ENCODE data around the gene COL5A2.

COL5A2 gene

GRCh38 chr2:189164746-189165145 lies 14.8 kb downstream of the COL5A2 start:
- POLR2A ChIA-PET, result no interaction called here
- DNase-seq (ENCODE audit: extremely low spot score), result no peak
- no peak for TF ChIP-seq BHLHE40 (IDR thresholded peaks at IDR 0.05; ENCODE audit: borderline replicate concordance)
- no peak for TF ChIP-seq PKNOX1 (IDR thresholded peaks at IDR 0.05)
- TF ChIP-seq CTBP1 (IDR thresholded peaks at IDR 0.05; ENCODE audit: borderline replicate concordance), result no peak
- no peak for TF ChIP-seq SUZ12 (IDR thresholded peaks at IDR 0.05)
- TF ChIP-seq FOXM1 (IDR thresholded peaks at IDR 0.05; ENCODE audit: borderline replicate concordance), result no peak
- no peak for TF ChIP-seq ZNF384 (IDR thresholded peaks at IDR 0.05)
- TF ChIP-seq HDGF (IDR thresholded peaks at IDR 0.05; ENCODE audit: borderline replicate concordance), result no peak
- no peak for TF ChIP-seq FOXA1 (IDR thresholded peaks at IDR 0.05)
- no peak for TF ChIP-seq TARDBP (IDR thresholded peaks at IDR 0.05)
- TF ChIP-seq NFRKB (IDR thresholded peaks at IDR 0.05), result no peak
- no peak for TF ChIP-seq SP1 (IDR thresholded peaks at IDR 0.05)
- TF ChIP-seq FOXK2 (IDR thresholded peaks at IDR 0.05), result no peak
- no peak for TF ChIP-seq L3MBTL2 (conservative IDR thresholded peaks at IDR 0.05)
- TF ChIP-seq ARNT (IDR thresholded peaks at IDR 0.05), result no peak
- no peak for TF ChIP-seq LEF1 (IDR thresholded peaks at IDR 0.05; ENCODE audit: borderline replicate concordance)
- no peak for TF ChIP-seq ELF4 (IDR thresholded peaks at IDR 0.05)
- CTCF ChIA-PET, result no interaction called here

- no peak for DNase-seq (ENCODE audit: extremely low spot score)
- ChIA-PET CTCF (no interaction called here), POLR2A (interaction anchor here (0.9 kb wide), 1 partner anchor 28 kb away, joined by 3 read pairs; no protein-coding TSS in a partner anchor)
- no peak for TF ChIP-seq ELF4 (IDR thresholded peaks at IDR 0.05)
- TF ChIP-seq PKNOX1 (IDR thresholded peaks at IDR 0.05), result no peak
- TF ChIP-seq SP1 (IDR thresholded peaks at IDR 0.05), result no peak
- TF ChIP-seq FOXM1 (IDR thresholded peaks at IDR 0.05; ENCODE audit: borderline replicate concordance), result no peak
- TF ChIP-seq CTBP1 (IDR thresholded peaks at IDR 0.05; ENCODE audit: borderline replicate concordance), result no peak
- no peak for TF ChIP-seq SUZ12 (IDR thresholded peaks at IDR 0.05)
- no peak for TF ChIP-seq FOXK2 (IDR thresholded peaks at IDR 0.05)
- TF ChIP-seq LEF1 (IDR thresholded peaks at IDR 0.05; ENCODE audit: borderline replicate concordance), result no peak
- TF ChIP-seq NFRKB (IDR thresholded peaks at IDR 0.05), result no peak
- no peak for TF ChIP-seq HDGF (IDR thresholded peaks at IDR 0.05; ENCODE audit: borderline replicate concordance)
- TF ChIP-seq ARNT (IDR thresholded peaks at IDR 0.05), result no peak
- no peak for TF ChIP-seq BHLHE40 (IDR thresholded peaks at IDR 0.05; ENCODE audit: borderline replicate concordance)
- no peak for TF ChIP-seq TARDBP (IDR thresholded peaks at IDR 0.05)
- no peak for TF ChIP-seq FOXA1 (IDR thresholded peaks at IDR 0.05)
Measured at GRCh38 chr2:189163889-189164288, 15.7 kb downstream of the COL5A2 start.

GRCh38 chr2:189162566-189162965 lies 17.0 kb downstream of the COL5A2 start:
- ChIA-PET POLR2A (no interaction called here), CTCF (no interaction called here)
- TF ChIP-seq SUZ12 (IDR thresholded peaks at IDR 0.05), result no peak
- no peak for TF ChIP-seq FOXA1 (IDR thresholded peaks at IDR 0.05)
- TF ChIP-seq PKNOX1 (IDR thresholded peaks at IDR 0.05), result no peak
- no peak for TF ChIP-seq LEF1 (IDR thresholded peaks at IDR 0.05; ENCODE audit: borderline replicate concordance)
- no peak for TF ChIP-seq CTBP1 (IDR thresholded peaks at IDR 0.05; ENCODE audit: borderline replicate concordance)
- no peak for TF ChIP-seq FOXM1 (IDR thresholded peaks at IDR 0.05; ENCODE audit: borderline replicate concordance)
- TF ChIP-seq L3MBTL2 (conservative IDR thresholded peaks at IDR 0.05), result no peak
- TF ChIP-seq ARNT (IDR thresholded peaks at IDR 0.05), result no peak
- no peak for TF ChIP-seq TARDBP (IDR thresholded peaks at IDR 0.05)
- no peak for TF ChIP-seq NFRKB (IDR thresholded peaks at IDR 0.05)
- TF ChIP-seq HDGF (IDR thresholded peaks at IDR 0.05; ENCODE audit: borderline replicate concordance), result no peak
- no peak for TF ChIP-seq ZNF384 (IDR thresholded peaks at IDR 0.05)
- TF ChIP-seq ELF4 (IDR thresholded peaks at IDR 0.05), result no peak
- no peak for TF ChIP-seq FOXK2 (IDR thresholded peaks at IDR 0.05)
- no peak for TF ChIP-seq SP1 (IDR thresholded peaks at IDR 0.05)
- no peak for TF ChIP-seq BHLHE40 (IDR thresholded peaks at IDR 0.05; ENCODE audit: borderline replicate concordance)
- DNase-seq (ENCODE audit: extremely low spot score), result no peak

- CTCF ChIA-PET, result no interaction called here
- POLR2A ChIA-PET, result no interaction called here
- DNase-seq (ENCODE audit: extremely low spot score), result no peak
- TF ChIP-seq SUZ12 (IDR thresholded peaks at IDR 0.05) (no peak), ELF4 (IDR thresholded peaks at IDR 0.05) (no peak), BHLHE40 (IDR thresholded peaks at IDR 0.05; ENCODE audit: borderline replicate concordance) (no peak), FOXM1 (IDR thresholded peaks at IDR 0.05; ENCODE audit: borderline replicate concordance) (no peak), TARDBP (IDR thresholded peaks at IDR 0.05) (no peak), FOXK2 (IDR thresholded peaks at IDR 0.05) (no peak)
Measured at GRCh38 chr2:189161894-189162293, 17.7 kb downstream of the COL5A2 start.

GRCh38 chr2:189159717-189160116 lies 19.8 kb downstream of the COL5A2 start:
- ChIA-PET CTCF (no interaction called here), POLR2A (no interaction called here)
- DNase-seq (ENCODE audit: extremely low spot score), result no peak
- TF ChIP-seq ARNT (IDR thresholded peaks at IDR 0.05), result no peak
- TF ChIP-seq SP1 (IDR thresholded peaks at IDR 0.05), result no peak
- TF ChIP-seq L3MBTL2 (conservative IDR thresholded peaks at IDR 0.05), result no peak
- no peak for TF ChIP-seq TARDBP (IDR thresholded peaks at IDR 0.05)
- TF ChIP-seq BHLHE40 (IDR thresholded peaks at IDR 0.05; ENCODE audit: borderline replicate concordance), result no peak

- TF ChIP-seq L3MBTL2 (conservative IDR thresholded peaks at IDR 0.05), result no peak
- TF ChIP-seq NFRKB (IDR thresholded peaks at IDR 0.05), result no peak
- no peak for TF ChIP-seq SP1 (IDR thresholded peaks at IDR 0.05)
- TF ChIP-seq PKNOX1 (IDR thresholded peaks at IDR 0.05), result no peak
- no peak for TF ChIP-seq LEF1 (IDR thresholded peaks at IDR 0.05; ENCODE audit: borderline replicate concordance)
- no peak for TF ChIP-seq ELF4 (IDR thresholded peaks at IDR 0.05)
- TF ChIP-seq SUZ12 (IDR thresholded peaks at IDR 0.05), result no peak
- TF ChIP-seq CTBP1 (IDR thresholded peaks at IDR 0.05; ENCODE audit: borderline replicate concordance), result no peak
- TF ChIP-seq ZNF384 (IDR thresholded peaks at IDR 0.05), result no peak
- no peak for DNase-seq (ENCODE audit: extremely low spot score)
- CTCF ChIA-PET, result no interaction called here
- POLR2A ChIA-PET, result no interaction called here
Measured at GRCh38 chr2:189159273-189159672, 20.3 kb downstream of the COL5A2 start.
